ENCODE results near the gene FNBP1.
A peak's percentile ranks its signal among the peaks of the same experiment; 100 is the strongest.

The FNBP1 gene

GRCh38 chr9:130045725-130046450 lies 2.9 kb upstream of the FNBP1 start:
- DNase-seq (ENCODE audit: low read depth in 2 of 2), result no peak

GRCh38 chr9:130043654-130044623 lies 950 bp upstream of the FNBP1 start:
- DNase-seq (ENCODE audit: low read depth in 2 of 2), result no peak

GRCh38 chr9:130042406-130042884 lies 544 bp downstream of the FNBP1 start:
- peak in 1 of 2 donors; percentile 40 for DNase-seq (ENCODE audit: low read depth in 2 of 2)

GRCh38 chr9:130041648-130042405 lies 1.2 kb downstream of the FNBP1 start:
- no peak for DNase-seq (ENCODE audit: low read depth in 2 of 2)

GRCh38 chr9:130040984-130041647 lies 1.9 kb downstream of the FNBP1 start:
- no peak for DNase-seq (ENCODE audit: low read depth in 2 of 2)

GRCh38 chr9:130039528-130040147 lies 3.4 kb downstream of the FNBP1 start:
- DNase-seq (ENCODE audit: low read depth in 2 of 2), result no peak

GRCh38 chr9:130036099-130036498 lies 6.9 kb downstream of the FNBP1 start:
- DNase-seq (ENCODE audit: low read depth in 2 of 2), result no peak

- DNase-seq (ENCODE audit: low read depth in 2 of 2), result no peak
Observed at GRCh38 chr9:130034570-130034969, 8.4 kb downstream of the FNBP1 start.

GRCh38 chr9:130030651-130031127 lies 12.3 kb downstream of the FNBP1 start:
- DNase-seq (ENCODE audit: low read depth in 2 of 2), result no peak

- DNase-seq (ENCODE audit: low read depth in 2 of 2), result no peak
Observed at GRCh38 chr9:130029223-130029973, 13.6 kb downstream of the FNBP1 start.

GRCh38 chr9:130028493-130029222 lies 14.3 kb downstream of the FNBP1 start:
- DNase-seq (ENCODE audit: low read depth in 2 of 2), result no peak

GRCh38 chr9:130027533-130028365 lies 15.2 kb downstream of the FNBP1 start:
- DNase-seq (ENCODE audit: low read depth in 2 of 2), result no peak

GRCh38 chr9:130026583-130027340 lies 16.2 kb downstream of the FNBP1 start:
- no peak for DNase-seq (ENCODE audit: low read depth in 2 of 2)

GRCh38 chr9:130024597-130024994 lies 18.4 kb downstream of the FNBP1 start:
- no peak for DNase-seq (ENCODE audit: low read depth in 2 of 2)

- DNase-seq (ENCODE audit: low read depth in 2 of 2), result no peak
Observed at GRCh38 chr9:130023994-130024596, 18.9 kb downstream of the FNBP1 start.

- no peak for DNase-seq (ENCODE audit: low read depth in 2 of 2)
Observed at GRCh38 chr9:130023144-130023787, 19.7 kb downstream of the FNBP1 start.

Data from stimulated activated CD4-positive, alpha-beta T cell treated with anti-CD3 and anti-CD28 coated beads, Interleukin-1b, Interleukin-23, amount 100 ng/mL, for 4 hours (primary cell).